Left forelimb (tissue), 1 donor: ENCODE results near the gene KIF5A.
A peak's percentile ranks its signal among the peaks of the same experiment; 100 is the strongest.
"Not testable (repeated sequence)": the region's sequence is repeated elsewhere in the genome, so short reads cannot be mapped to it uniquely, and the experiment has no call there.

ENCODE experiments used
- DNase-seq: peaks from one replicate; pipeline ENCODE4 v3.0.0-alpha.2; 2018; ENCODE audit warnings: low spot score

KIF5A gene

GRCh38 chr12:57549909-57550640 is at the start of gene KIF5A:
Gene KIF5A, plus strand, starts transcription at chr12:57550044. Its CDS starts 228 bp downstream, at chr12:57550272.
- no peak for DNase-seq

- DNase-seq, result no peak
Observed at GRCh38 chr12:57500213-57500612, 49.6 kb upstream of the KIF5A start.

GRCh38 chr12:57502311-57502969 is 47.4 kb upstream of the KIF5A start:
- DNase-seq, result not testable (repeated sequence)

- not testable (repeated sequence) for DNase-seq
Observed at GRCh38 chr12:57506541-57506940, 43.3 kb upstream of the KIF5A start.

GRCh38 chr12:57507796-57508195 is 42.0 kb upstream of the KIF5A start:
- not testable (repeated sequence) for DNase-seq

- no peak for DNase-seq
Observed at GRCh38 chr12:57511161-57511560, 38.7 kb upstream of the KIF5A start.

GRCh38 chr12:57511588-57512325 is 38.1 kb upstream of the KIF5A start:
- no peak for DNase-seq

GRCh38 chr12:57512665-57513064 is 37.2 kb upstream of the KIF5A start:
- no peak for DNase-seq

GRCh38 chr12:57513266-57513665 is 36.6 kb upstream of the KIF5A start:
- no peak for DNase-seq

GRCh38 chr12:57513677-57514076 is 36.2 kb upstream of the KIF5A start:
- DNase-seq, result not testable (repeated sequence)

GRCh38 chr12:57514246-57514645 is 35.6 kb upstream of the KIF5A start:
- DNase-seq, result not testable (repeated sequence)

- DNase-seq, result no peak
Observed at GRCh38 chr12:57514720-57515407, 35.0 kb upstream of the KIF5A start.

GRCh38 chr12:57515408-57515933 is 34.4 kb upstream of the KIF5A start:
- DNase-seq, result no peak

- DNase-seq, result no peak
Observed at GRCh38 chr12:57515934-57516541, 33.8 kb upstream of the KIF5A start.

GRCh38 chr12:57516617-57517153 is 33.2 kb upstream of the KIF5A start:
- DNase-seq, result no peak

GRCh38 chr12:57517187-57517586 is 32.7 kb upstream of the KIF5A start:
- DNase-seq, result no peak

- DNase-seq, result not testable (repeated sequence)
Observed at GRCh38 chr12:57517718-57518117, 32.1 kb upstream of the KIF5A start.

- no peak for DNase-seq
Observed at GRCh38 chr12:57518176-57518919, 31.5 kb upstream of the KIF5A start.

GRCh38 chr12:57518920-57519795 is 30.7 kb upstream of the KIF5A start:
- DNase-seq, result no peak

- DNase-seq, result peak; percentile 73
Observed at GRCh38 chr12:57519796-57520052, 30.1 kb upstream of the KIF5A start.
